ENCODE data around the gene TXNDC15. TPM values are rescaled to one million over a fixed set of nuclear protein-coding genes. Genes with fewer than 3 reads are reported as not detected.
"Not testable (repeated sequence)": the region's sequence is repeated elsewhere in the genome, so short reads cannot be mapped to it uniquely, and the experiment has no call there.

Gene TXNDC15
- 10 to 100 TPM; 56.3 to 69.2 TPM for total RNA-seq
- long read RNA-seq, transcript TXNDC15-201 (5 exons, 3,548 nt) = major isoform, 23 of 34 reads
- long read RNA-seq, partial matches to known transcripts = 1 of 34 reads
- long read RNA-seq, other reads (novel, unspliced or antisense) = 10 of 34 reads

DNA sequence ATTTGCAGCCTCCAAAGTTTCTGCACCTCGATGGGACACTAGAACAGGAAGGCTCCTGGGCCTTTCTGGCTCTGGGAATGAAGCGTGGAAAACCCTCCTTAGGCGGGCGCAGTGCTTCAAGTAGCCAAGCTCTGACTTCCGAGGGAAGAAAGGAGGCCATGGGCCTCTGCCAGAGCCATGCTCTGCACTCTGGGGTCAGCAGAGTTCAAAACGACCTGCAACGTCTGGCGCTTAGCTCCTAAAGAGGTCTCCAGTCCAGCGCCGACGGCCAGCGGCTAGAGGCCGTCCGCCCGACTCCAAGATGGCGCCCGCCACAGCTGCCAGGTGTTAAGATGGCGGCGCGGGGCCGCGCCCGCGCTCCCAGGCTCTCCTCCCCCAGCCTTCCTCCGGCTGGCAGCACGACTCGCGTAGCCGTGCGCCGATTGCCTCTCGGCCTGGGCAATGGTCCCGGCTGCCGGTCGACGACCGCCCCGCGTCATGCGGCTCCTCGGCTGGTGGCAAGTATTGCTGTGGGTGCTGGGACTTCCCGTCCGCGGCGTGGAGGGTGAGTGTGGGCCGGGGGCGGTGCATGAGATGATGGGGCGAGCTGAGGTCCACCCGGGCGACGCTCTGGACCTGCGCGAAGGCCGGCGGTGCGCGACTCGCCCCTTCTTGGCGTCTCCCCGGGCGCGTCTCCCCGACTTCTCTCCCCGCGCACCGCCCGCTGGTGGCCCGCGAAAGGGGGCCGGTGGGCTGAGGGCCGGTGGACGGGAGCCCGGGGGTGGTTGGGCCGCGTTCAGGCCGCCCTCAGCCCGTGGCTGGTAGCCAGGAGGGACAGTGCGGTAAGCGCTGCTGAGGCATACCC lies at the start of gene TXNDC15:
Gene TXNDC15 (plus strand): TSS at position 385 of the 844 bp plus-strand sequence. CDS start 57 bp downstream, at position 442.
- intact Hi-C loops (cut with DNase I) = loop anchor here in 1 of 2 donors (2.0 kb wide), 1 partner anchor 31 kb away; the partner anchor contains the start of gene PCBD2
- peak; percentile 96 to 98 for ATAC-seq
- peak; percentile 92 for DNase-seq

DNA sequence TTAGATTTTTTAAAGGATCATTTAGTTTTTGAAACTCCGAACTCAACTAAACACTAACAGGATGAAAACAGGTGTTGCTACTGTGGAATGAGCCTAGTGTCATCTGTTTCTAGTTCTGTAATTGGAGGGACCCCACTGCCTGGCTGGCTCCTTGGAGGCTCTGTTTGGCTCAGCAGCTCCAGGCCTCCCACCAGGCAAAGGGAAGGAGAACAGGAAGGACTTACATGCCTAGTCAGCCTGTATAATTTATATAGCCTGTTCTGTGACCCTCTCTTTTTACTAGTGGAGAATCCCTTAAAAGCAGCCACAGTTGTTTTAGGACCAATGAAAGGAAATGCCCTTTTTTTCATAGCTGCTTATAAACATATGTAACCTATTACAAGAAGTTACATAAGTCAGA lies 49.5 kb upstream of the TXNDC15 start:
- ATAC-seq (no peak), DNase-seq (no peak)
- intact Hi-C loops (cut with DNase I) = no loop called here

DNA sequence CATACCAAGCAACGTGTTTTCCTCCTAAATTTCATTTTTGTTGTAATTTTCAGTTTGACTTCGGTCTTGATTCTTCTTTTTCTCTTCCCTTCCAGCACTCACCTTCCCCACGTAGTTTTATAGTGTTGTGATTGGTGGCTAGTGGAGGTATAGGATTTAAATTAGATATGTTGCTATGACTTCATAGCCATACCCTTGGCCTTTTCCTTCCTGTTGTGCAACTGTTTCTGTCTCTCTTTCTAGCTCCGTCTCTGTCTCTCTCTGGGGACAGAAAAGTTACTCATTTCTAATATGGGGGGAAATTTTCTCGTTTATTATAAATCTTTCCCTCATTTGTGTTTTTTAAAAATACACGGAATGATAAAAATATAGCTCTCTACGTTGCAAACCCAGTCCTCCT lies 49.0 kb upstream of the TXNDC15 start:
- ATAC-seq = no peak

DNA sequence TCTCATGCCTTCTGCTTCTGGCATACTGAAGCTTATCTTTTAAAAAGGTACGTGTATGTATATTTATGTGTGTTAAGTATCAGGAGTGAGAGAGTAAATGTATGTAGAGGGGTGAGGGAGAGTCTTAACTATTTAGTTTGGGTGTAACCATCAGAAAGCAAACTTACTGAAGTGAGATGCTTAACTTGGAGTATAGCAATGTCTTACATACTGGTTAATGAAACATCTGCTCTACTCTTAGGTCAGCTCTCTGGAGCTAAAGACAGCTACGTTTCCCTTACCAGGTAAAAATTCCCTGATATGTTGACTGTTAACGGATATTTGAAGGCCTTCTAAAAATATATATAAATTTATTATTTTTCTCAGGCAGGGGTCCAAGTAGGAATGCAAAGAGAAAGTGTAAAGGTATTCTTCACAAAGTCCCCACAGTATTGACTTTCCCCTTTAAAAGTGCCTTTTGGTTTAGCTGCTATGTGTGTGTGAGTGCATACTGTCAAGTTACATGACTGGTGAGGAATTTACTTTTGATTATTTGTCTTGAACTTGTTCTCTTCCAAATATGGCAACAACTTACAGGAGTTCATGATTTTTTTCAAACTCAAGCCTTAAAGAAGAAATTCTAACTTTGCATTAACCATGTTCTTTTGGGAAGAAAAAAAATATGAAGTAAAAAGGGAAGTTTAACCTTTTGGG lies 40.7 kb upstream of the TXNDC15 start:
- no peak for ATAC-seq
- DNase-seq = no peak
- intact Hi-C loops (cut with DNase I) = no loop called here

More for the DNA sequence above, 49.0 kb upstream of the TXNDC15 start:
- no peak for DNase-seq
- intact Hi-C loops (cut with DNase I) = no loop called here

GRCh38 chr5:134835623-134836022 lies 38.5 kb upstream of the TXNDC15 start:
- intact Hi-C loops (cut with DNase I) = no loop called here
- DNase-seq = no peak
- ATAC-seq = no peak

- intact Hi-C loops (cut with DNase I) = no loop called here
- ATAC-seq (peak in 1 of 2 donors; percentile 42), DNase-seq (no peak)
These were observed 36.5 kb upstream of the TXNDC15 start for GRCh38 chr5:134837530-134838181.

DNA sequence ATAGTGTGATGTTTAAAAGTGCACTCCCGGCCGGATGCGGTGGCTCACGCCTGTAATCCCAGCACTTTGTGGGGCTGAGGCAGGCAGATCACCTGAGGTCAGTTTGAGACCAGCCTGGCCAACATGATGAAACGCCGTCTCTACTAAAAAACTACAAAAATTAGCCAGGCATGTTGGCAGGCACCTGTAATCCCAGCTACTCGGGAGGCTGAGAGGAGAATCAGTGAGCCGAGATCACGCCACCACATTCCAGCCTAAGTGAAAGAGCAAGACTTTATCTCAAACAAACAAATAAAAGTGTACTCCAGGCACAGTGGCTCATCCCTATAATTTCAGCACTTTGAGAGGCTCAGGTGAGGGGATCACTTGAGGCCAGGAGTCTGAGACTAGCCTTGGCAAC lies 35.8 kb upstream of the TXNDC15 start:
- DNase-seq; ATAC-seq; intact Hi-C loops (cut with DNase I): not testable (repeated sequence)

DNA sequence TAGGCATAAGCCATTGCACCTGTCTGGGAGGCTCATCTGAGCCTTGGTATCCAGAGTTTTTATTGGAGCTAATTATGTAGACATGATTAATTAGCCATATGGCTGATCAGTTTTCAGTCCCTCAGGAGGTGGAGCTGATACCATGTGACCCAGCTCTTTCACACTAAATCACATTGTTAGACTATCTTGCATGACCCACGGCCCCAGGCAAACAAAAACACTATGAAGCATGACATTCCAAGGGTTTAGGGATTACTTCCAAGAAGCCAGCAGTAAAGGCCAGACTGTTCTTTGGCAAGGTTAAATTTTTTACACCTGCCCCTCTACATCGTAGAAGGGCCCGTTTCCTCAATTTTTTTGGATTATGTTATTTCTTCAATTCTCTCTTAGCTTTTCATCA lies 33.4 kb upstream of the TXNDC15 start:
- intact Hi-C loops (cut with DNase I) = no loop called here
- no peak for DNase-seq
- no peak for ATAC-seq

DNA sequence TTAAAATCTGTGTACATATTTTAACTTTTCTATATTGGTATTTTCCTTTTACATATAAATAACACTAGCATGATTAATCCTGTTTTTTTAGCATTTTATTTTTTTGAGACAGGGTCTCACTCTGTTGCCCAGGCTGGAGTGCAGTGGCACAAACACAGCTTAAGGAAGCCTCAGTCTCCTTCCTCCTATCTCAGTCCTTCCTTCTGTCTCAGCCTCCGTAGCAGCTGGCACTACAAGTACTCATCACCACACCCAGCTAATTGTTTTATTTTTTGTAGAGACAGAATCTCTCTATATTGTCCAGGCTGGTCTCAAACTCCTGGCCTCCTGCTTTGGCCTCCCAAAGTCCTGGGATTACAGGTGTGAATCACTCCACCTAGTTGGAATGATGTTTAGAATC lies 29.9 kb upstream of the TXNDC15 start:
- intact Hi-C loops (cut with DNase I) = no loop called here
- DNase-seq (no peak), ATAC-seq (no peak)

DNA sequence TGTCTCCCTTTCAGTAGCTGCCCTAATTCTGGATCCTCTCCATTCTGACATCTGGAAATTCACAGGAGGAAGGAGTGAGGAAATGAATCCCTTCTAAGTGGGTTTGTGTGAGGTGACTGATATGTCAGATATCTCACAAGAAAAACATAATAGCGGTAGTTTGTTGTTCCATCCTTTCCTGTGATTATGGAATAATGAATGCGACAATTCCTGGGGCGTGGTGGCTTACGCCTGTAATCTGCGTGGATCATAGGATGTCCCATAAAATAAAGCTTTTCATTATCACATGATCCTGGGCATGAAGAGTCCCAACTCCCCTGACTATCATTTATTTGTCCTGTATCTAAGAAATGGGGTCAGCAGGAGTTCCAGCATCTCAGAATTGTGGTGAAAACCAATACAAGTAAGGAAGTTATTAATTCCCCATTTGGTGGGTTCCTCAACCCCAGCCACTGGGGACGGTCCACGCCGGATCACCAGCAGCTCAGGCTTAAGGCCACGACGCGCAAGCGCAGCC lies 28.8 kb upstream of the TXNDC15 start:
- no peak for DNase-seq

DNA sequence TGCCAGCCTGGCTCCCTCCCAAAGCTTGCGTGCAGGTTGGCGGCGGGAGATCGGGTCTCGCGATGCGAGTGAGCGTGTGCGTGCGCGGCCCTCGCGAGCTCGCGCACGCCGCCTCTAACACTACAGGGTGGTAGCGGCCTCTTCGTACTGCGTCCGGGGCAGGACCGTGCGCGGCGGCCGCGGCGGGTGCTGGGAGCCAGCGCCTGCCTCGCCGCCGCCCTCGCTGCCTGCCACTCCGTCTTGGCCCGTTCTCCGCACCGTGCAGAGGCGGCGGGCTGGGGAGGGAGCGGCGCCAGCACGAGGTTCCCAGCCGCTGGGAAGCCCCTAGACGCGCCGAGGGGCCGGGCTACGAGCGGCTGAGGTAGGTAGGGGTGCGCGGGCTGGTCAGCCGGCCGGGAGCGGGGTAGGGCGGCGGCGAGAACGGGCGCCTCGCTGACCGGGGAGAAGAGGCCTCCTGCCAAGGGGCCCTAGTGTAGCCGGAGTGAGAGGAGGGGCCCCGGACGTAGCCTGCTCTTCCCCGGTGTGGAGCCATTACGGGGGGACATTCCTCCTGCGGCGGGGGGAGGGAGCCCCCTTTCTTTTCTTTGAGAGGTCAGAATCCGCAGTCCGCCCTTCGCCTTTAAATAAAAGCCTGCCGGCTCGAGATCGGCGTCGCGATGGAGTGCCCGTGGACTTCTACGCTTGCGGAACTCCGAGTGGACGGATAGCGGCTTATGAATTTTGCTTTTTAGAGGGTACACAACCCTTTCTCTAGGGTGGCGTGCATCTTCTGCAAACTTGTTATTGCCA lies 28.1 kb upstream of the TXNDC15 start, which contains the start of gene C5orf24:
Gene C5orf24 (plus strand): TSS at position 117 of the 789 bp plus-strand sequence. CDS start 8,933 bp downstream, outside the sequence.
- intact Hi-C loops (cut with DNase I) = loop anchor here in 1 of 2 donors (2.0 kb wide), 1 partner anchor 59 kb away; the partner anchor contains the start of gene PCBD2
- ATAC-seq (peak; percentile 99), DNase-seq (peak; percentile 95)

More for the DNA sequence above, 28.8 kb upstream of the TXNDC15 start:
- ATAC-seq = peak in 1 of 2 donors; percentile 2
- intact Hi-C loops (cut with DNase I) = no loop called here

DNA sequence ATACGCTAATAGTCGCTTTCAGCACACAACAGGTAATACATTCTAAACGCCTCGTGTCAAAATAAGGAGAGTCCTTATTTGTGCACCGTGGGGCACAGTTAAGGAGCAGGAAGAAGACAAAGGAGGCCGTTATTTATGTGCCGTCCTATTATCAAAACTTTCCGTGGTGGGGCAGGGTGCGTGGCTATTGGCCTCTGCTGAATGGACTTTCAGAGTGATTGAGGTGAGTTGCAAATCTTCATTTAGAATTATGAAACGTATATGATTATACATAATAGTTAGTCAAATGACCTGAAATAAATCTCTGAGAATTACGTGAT lies 27.6 kb upstream of the TXNDC15 start:
- peak in 1 of 2 donors; percentile 9 for ATAC-seq
- intact Hi-C loops (cut with DNase I) = loop anchor here in 1 of 2 donors (2.0 kb wide), 1 partner anchor 58 kb away; the partner anchor contains the start of gene PCBD2
- no peak for DNase-seq

GRCh38 chr5:134849434-134849933 lies 24.7 kb upstream of the TXNDC15 start:
- ATAC-seq; intact Hi-C loops (cut with DNase I); DNase-seq: not testable (repeated sequence)

DNA sequence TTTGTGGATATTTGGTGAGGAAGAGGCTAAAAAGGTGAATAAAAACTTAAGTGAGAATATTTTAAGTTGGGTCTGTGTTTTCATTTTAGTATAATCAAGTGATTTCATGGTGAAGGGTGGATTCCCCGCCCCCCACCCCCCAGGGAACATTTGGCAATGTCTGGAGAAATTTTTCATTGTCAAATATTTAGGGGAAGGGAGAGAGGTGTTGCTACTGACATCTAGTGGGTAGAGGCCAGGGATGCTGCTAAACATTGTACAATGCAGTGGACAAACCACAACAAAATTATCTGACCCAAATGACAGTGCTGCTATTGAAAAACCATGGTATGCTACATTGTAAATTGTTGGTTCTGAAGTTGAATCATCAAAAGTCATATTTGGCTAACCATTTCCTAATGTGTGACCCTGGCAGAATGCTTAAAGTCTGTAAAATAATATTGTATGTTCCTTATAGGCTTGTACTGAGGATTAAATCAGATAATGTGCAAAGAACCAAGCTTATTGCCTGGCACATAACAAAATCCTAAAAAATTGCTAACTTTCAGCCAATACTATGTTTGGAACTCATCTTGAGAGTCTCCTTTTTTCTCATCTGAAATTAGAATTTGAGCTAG lies 22.8 kb upstream of the TXNDC15 start:
- intact Hi-C loops (cut with DNase I) = no loop called here

DNA sequence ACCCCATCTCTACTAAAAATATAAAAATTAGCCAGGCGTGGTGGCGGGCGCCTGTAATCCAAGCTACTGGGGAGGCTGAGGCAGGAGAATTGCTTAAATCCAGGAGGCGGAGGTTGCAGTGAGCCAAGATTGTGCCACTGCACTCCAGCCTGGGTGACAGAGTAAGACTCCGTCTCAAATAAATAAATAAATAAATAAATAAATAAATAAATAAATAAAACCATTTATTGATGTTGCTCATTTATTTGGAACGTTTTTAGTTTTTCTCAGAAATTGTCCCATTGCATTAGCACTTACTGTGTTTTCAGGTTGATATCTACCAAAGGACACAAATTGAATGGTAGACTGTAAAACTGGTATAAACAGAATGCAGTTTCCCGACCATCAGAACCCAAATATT lies 17.7 kb upstream of the TXNDC15 start:
- intact Hi-C loops (cut with DNase I); ATAC-seq; DNase-seq: not testable (repeated sequence)

More for the DNA sequence above, 22.8 kb upstream of the TXNDC15 start:
- DNase-seq = no peak
- ATAC-seq = peak in 1 of 2 donors; percentile 50

GRCh38 chr5:134857401-134857800 lies 16.8 kb upstream of the TXNDC15 start:
- DNase-seq (no peak), ATAC-seq (no peak)
- intact Hi-C loops (cut with DNase I) = no loop called here

DNA sequence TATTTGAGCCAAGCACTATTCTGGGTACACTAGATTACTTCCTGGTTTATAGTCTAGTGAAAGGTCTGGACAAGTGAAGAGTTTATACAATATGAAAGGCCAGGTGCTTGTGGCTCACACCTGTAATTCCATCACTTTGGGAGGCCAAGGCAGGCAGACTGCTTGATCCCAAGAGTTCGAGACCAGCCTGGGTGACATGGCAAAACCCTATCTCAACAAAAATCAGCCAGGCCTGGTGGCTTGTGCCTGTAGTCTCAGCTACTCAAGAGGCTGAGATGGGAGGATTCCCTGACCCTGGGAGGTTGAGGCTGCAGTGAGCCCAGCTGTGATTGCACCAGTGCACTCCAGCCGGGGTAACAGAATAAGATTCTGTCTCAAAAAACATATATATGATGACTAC lies 9.5 kb upstream of the TXNDC15 start:
- DNase-seq (no peak), ATAC-seq (no peak)
- intact Hi-C loops (cut with DNase I) = no loop called here

GRCh38 chr5:134873494-134873893 lies 677 bp upstream of the TXNDC15 start:
- intact Hi-C loops (cut with DNase I) = no loop called here
- no peak for ATAC-seq
- no peak for DNase-seq

All from left cardiac atrium (tissue), 4 donors.